Endothelial cell of umbilical vein (primary cell): ENCODE results near the gene RGS6. TPM values are rescaled to one million over a fixed set of nuclear protein-coding genes. Genes with fewer than 3 reads are reported as not detected.

Experiments
- BruUV-seq: library from RNA; stranded (reverse); fragments of 400-500 nt; replicated peaks from 2 replicates; lab custom pipeline; 2021; lab: Mats Ljungman, UMichigan
- CTCF ChIA-PET: fragments of 300-600, 350-600 bp; sonication (Branson Sonifier 250); formaldehyde crosslinking; loops from one replicate; lab custom pipeline; 2021; ENCODE audit warnings: antibody characterized with exemption, inconsistent platforms; lab: Charles Lee
- POLR2A ChIA-PET: fragments of 300-600, 350-600 bp; sonication (Branson Sonifier 250); formaldehyde crosslinking; loops from one replicate; lab custom pipeline; 2021; ENCODE audit warnings: antibody characterized with exemption, inconsistent platforms; lab: Charles Lee
- DNase-seq: peaks from one replicate; pipeline ENCODE4 v3.0.0-alpha.2; 2011; ENCODE audit warnings: low read depth, low spot score
- FAIRE-seq: peaks from 2 replicates; lab custom pipeline; 2011; peaks lifted over from hg19 to GRCh38; lab: Jason Lieb, UNC
- H2AFZ ChIP-seq: 2 replicates; pipeline ENCODE4 v1.6.0; 2012; ENCODE audit warnings: low read depth, low read length, control low read depth, inconsistent platforms
- H3K27ac ChIP-seq: 2 replicates; pipeline ENCODE4 v1.5.1; 2011; ENCODE audit warnings: low read depth, mild to moderate bottlenecking, control low read depth, low read length, moderate library complexity; ENCODE audit not compliant: insufficient read depth
- H3K27me3 ChIP-seq, 2 experiments: 2 replicates each; pipeline versions ENCODE4 v1.6.0 to v1.6.1; 2011; ENCODE audit warnings: low read length in 2 of 2, mixed read lengths in 1 of 2; ENCODE audit not compliant: control insufficient read depth in 2 of 2, insufficient read depth in 2 of 2
- H3K36me3 ChIP-seq, 2 experiments: 2 replicates in 1 of 2; 3 replicates in 1 of 2; pipeline ENCODE4 v1.5.1; 2011; ENCODE audit warnings: low read length in 2 of 2, mild to moderate bottlenecking in 1 of 2, moderate library complexity in 1 of 2; ENCODE audit not compliant: control insufficient read depth in 2 of 2, insufficient read depth in 2 of 2; ENCODE audit errors: extremely low read depth in 1 of 2
- H3K4me1 ChIP-seq: 3 replicates; pipeline ENCODE4 v1.5.1; 2011; ENCODE audit warnings: mild to moderate bottlenecking, low read length; ENCODE audit not compliant: control insufficient read depth, insufficient read depth; ENCODE audit errors: extremely low read depth
- H3K4me2 ChIP-seq: 2 replicates; pipeline ENCODE4 v1.6.1; 2011; ENCODE audit warnings: low read length, control low read depth, mixed read lengths; ENCODE audit not compliant: insufficient read depth
- H3K4me3 ChIP-seq, 3 experiments: fragments of 200-600 bp in 1 of 3; sonication (generic), shearing (Covaris generic) in 1 of 3; replicated peaks in 1 of 3; 2 replicates each; pipeline ENCODE4 v1.5.1; 2011 to 2016; ENCODE audit warnings: control low read depth in 3 of 3, low read length in 3 of 3, mild to moderate bottlenecking in 2 of 3, inconsistent platforms in 1 of 3, low read depth in 1 of 3, moderate library complexity in 1 of 3; ENCODE audit not compliant: insufficient read depth in 1 of 3
- H3K79me2 ChIP-seq: 2 replicates; pipeline ENCODE4 v1.6.0; 2012; ENCODE audit warnings: low read length, inconsistent platforms; ENCODE audit not compliant: control insufficient read depth, insufficient read depth
- H3K9ac ChIP-seq: replicated peaks from 2 replicates; pipeline ENCODE3; 2011; ENCODE audit warnings: low read length, control low read depth; ENCODE audit not compliant: insufficient read depth; ENCODE audit errors: extremely low read depth
- H3K9me1 ChIP-seq: replicated peaks from 3 replicates; pipeline ENCODE4 v1.6.0; 2011; ENCODE audit warnings: mild to moderate bottlenecking, low read length; ENCODE audit not compliant: control insufficient read depth, insufficient read depth; ENCODE audit errors: extremely low read depth
- H3K9me3 ChIP-seq: replicated peaks from 2 replicates; pipeline ENCODE4 v1.5.1; 2012; ENCODE audit warnings: low read length, inconsistent platforms; ENCODE audit not compliant: control insufficient read depth, insufficient read depth
- H4K20me1 ChIP-seq: replicated peaks from 2 replicates; pipeline ENCODE3; 2011; ENCODE audit warnings: mild to moderate bottlenecking, low read length; ENCODE audit not compliant: control insufficient read depth, insufficient read depth; ENCODE audit errors: extremely low read depth
- EZH2 ChIP-seq: IDR thresholded peaks from 2 replicates; pipeline ENCODE4 v1.6.1; 2012; ENCODE audit warnings: borderline replicate concordance, low read depth, mild to moderate bottlenecking, moderate library complexity, low read length, inconsistent platforms; ENCODE audit not compliant: severe bottlenecking
- FOS ChIP-seq: IDR thresholded peaks from 2 replicates; pipeline ENCODE4 v1.6.1; 2011; ENCODE audit warnings: mild to moderate bottlenecking, low read length, moderate library complexity, borderline replicate concordance; ENCODE audit not compliant: insufficient read depth
- GATA2 ChIP-seq: IDR thresholded peaks from 2 replicates; pipeline ENCODE4 v1.7.0; 2011; ENCODE audit warnings: low read depth, mild to moderate bottlenecking, moderate library complexity, mixed read lengths, low read length; ENCODE audit not compliant: insufficient read length, insufficient read depth
- JUN ChIP-seq: IDR thresholded peaks from 2 replicates; pipeline ENCODE4 v1.6.1; 2011; ENCODE audit warnings: borderline replicate concordance, low read depth; ENCODE audit not compliant: insufficient read length, insufficient read depth
- MYC ChIP-seq: IDR thresholded peaks from one replicate; pipeline ENCODE4 v1.6.1; 2011; ENCODE audit warnings: mild to moderate bottlenecking, low read depth, low read length
- POLR2A ChIP-seq: IDR thresholded peaks from 2 replicates; pipeline ENCODE4 v1.6.1; 2012; ENCODE audit warnings: low read depth, mild to moderate bottlenecking, control low read depth, low read length
- POLR2AphosphoS5 ChIP-seq: IDR thresholded peaks from 2 replicates; pipeline ENCODE4 v1.6.1; 2012; ENCODE audit warnings: low read depth, mild to moderate bottlenecking, control low read depth, low read length, moderate library complexity; ENCODE audit not compliant: insufficient read depth
- dilution Hi-C: fragments of 300-500 bp; cut with MboI; formaldehyde crosslinking; loops from one replicate; pipeline ENCODE4 v1.15.0; 2019; ENCODE audit warnings: low sequenced_read_pairs; ENCODE audit not compliant: extremely low pct_ligation_motif_present
- intact Hi-C: fragments of 100-400 bp; cut with micrococcal nuclease; formaldehyde crosslinking; loops from one replicate; pipeline ENCODE4 v1.10.0; 2022
- polyA plus RNA-seq, 4 experiments: library from polyadenylated mRNA; depleted of rRNA in 3 of 4; stranded (reverse) in 3 of 4; unstranded in 1 of 4; fragments of >200 nt; gene quantifications; 2 replicates each; pipeline versions ENCODE4 v1.2.1 to v1.2.3, GENCODE V29; 2011 to 2012; ENCODE audit warnings: missing spikeins in 1 of 4
- total RNA-seq: library from RNA; stranded (reverse); gene quantifications from 2 replicates; pipeline ENCODE4 v1.2.3, GENCODE V29; 2021
- TF ChIP-seq, protein P1 (sequence below): IDR thresholded peaks from 2 replicates; pipeline ENCODE4 v1.6.1; 2011; ENCODE audit not compliant: insufficient read depth, insufficient read length
- TF ChIP-seq, protein P2 (sequence below), 2 donors: IDR thresholded peaks; 1 replicate in 1 of 2; 2 replicates in 1 of 2; pipeline ENCODE4 v1.5.1; 2011; ENCODE audit warnings: low read length in 2 of 2, mild to moderate bottlenecking in 2 of 2, moderate library complexity in 2 of 2, control low read depth in 1 of 2, inconsistent platforms in 1 of 2, low read depth in 1 of 2; ENCODE audit not compliant: insufficient read depth in 1 of 2; ENCODE audit errors: extremely low read depth in 1 of 2

The RGS6 gene
- total and polyA plus RNA-seq, 2 donors (not counting 3 experiments of a cell fraction or from before 2014, with no cell fraction given), result not detected

DNA sequence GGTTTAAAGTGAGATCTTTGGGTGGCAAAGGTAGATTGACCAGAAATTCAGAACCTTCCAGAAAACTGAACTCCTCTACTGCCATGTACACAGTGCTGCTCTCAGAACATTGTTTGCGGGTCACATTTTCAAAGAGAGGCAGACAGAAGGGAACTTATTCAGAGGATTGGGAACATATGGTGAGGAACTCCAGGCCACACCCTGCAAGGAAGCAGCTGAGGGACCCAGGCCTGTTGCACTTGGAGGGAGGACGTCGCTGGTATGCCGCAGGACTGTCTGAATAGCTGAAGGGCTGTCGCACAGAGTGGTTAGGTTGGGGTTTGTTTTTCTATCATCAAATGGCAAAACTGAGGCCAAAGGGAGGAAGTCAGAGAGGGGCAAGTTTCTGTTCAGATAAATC is 520.5 kb downstream of the RGS6 start:
- Histone ChIP-seq H4K20me1 (no peaks in the 10 kb centered on the region), H3K9me3 (no peaks in the 10 kb centered on the region), H3K4me3 (no peak overlapping the region), H3K27me3 (no peaks in the 10 kb centered on the region), H3K9ac (no peak overlapping the region), H3K9me1 (no peaks in the 10 kb centered on the region), H3K79me2 (no peaks in the 10 kb centered on the region), H3K36me3 (no peaks in the 10 kb centered on the region), H3K4me1 (no peaks in the 10 kb centered on the region), H2AFZ (no peak overlapping the region), H3K27ac (no peak overlapping the region), H3K4me2 (no peak overlapping the region)
- no TSS peak for BruUV-seq
- CTCF ChIA-PET, result no interaction called here
- intact Hi-C loops (no loop called here), dilution Hi-C loops (no loop called here)
- FAIRE-seq (no peak), DNase-seq (no peak)
- POLR2A ChIA-PET, result no interaction called here
- TF ChIP-seq, protein P1, sequence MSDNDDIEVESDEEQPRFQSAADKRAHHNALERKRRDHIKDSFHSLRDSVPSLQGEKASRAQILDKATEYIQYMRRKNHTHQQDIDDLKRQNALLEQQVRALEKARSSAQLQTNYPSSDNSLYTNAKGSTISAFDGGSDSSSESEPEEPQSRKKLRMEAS, result no peak
- TF ChIP-seq POLR2AphosphoS5, result no peak

DNA sequence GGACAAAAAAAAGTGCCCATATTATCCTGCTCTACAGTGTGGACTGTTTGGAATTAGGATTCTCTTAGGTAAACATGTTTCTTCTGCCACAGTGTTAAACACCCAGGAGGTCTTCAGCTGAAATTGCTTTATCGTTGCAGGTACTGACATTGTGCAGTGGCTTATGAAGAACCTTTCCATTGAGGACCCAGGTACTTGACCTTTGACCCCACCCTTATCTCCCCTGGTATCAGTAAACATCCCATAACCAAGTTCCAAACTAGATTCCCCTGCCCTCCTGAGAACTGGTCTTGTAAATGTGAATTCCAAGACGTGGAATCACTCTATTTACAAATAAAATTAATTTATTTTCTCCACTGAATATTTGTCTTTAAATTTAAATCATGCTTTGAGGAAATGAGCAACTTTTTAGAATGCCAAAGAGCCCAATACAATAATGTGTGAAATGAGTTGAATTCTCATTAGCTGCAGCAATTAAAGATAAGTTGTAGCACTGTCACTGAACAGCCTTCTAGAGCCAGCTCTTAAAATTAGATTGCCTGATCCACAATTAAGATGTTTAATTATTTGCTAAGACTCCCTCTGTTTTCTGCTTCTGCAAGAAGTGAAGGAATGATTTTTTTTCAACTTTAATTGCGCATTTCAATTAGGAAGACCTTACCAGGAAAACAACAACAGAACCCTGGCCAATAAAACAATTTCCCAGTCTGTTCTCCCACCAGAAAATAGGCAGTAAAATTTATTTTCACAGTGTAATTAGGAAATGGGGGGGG is 522.3 kb downstream of the RGS6 start:
- DNase-seq (no peak), FAIRE-seq (no peak)
- POLR2A ChIA-PET, result no interaction called here
- Histone ChIP-seq H3K27ac (no peak overlapping the region), H3K9ac (no peak overlapping the region), H3K4me3 (no peak overlapping the region), H3K27me3 (no peaks in the 10 kb centered on the region), H2AFZ (no peak overlapping the region), H3K4me1 (no peaks in the 10 kb centered on the region), H3K4me2 (no peak overlapping the region), H3K79me2 (no peaks in the 10 kb centered on the region), H3K9me3 (no peaks in the 10 kb centered on the region), H3K36me3 (no peaks in the 10 kb centered on the region), H3K9me1 (no peaks in the 10 kb centered on the region), H4K20me1 (no peaks in the 10 kb centered on the region)
- BruUV-seq, result no TSS peak
- dilution Hi-C loops, result no loop called here
- TF ChIP-seq JUN, result no peak
- TF ChIP-seq GATA2, result no peak
- TF ChIP-seq, protein P1, result no peak
- TF ChIP-seq, protein P2, sequence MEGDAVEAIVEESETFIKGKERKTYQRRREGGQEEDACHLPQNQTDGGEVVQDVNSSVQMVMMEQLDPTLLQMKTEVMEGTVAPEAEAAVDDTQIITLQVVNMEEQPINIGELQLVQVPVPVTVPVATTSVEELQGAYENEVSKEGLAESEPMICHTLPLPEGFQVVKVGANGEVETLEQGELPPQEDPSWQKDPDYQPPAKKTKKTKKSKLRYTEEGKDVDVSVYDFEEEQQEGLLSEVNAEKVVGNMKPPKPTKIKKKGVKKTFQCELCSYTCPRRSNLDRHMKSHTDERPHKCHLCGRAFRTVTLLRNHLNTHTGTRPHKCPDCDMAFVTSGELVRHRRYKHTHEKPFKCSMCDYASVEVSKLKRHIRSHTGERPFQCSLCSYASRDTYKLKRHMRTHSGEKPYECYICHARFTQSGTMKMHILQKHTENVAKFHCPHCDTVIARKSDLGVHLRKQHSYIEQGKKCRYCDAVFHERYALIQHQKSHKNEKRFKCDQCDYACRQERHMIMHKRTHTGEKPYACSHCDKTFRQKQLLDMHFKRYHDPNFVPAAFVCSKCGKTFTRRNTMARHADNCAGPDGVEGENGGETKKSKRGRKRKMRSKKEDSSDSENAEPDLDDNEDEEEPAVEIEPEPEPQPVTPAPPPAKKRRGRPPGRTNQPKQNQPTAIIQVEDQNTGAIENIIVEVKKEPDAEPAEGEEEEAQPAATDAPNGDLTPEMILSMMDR (IDR thresholded peaks at IDR 0.05; ENCODE audit: extremely low read depth in 1 of 2, insufficient read depth in 1 of 2, low read depth in 1 of 2, low read length in 2 of 2), result no peak
- no peak for TF ChIP-seq POLR2A
- no peak for TF ChIP-seq EZH2
- TF ChIP-seq POLR2AphosphoS5, result no peak
- no peak for TF ChIP-seq FOS
- TF ChIP-seq MYC, result no peak
- intact Hi-C loops, result no loop called here
- CTCF ChIA-PET, result interaction anchor here (1.0 kb wide), 1 partner anchor 9 kb away, joined by 3 read pairs; no protein-coding TSS in a partner anchor
